ELF-1 (cell line): ENCODE measurements around the gene ORC2.
"Not testable (repeated sequence)": the region's sequence is repeated elsewhere in the genome, so short reads cannot be mapped to it uniquely, and the experiment has no call there.

ENCODE experiments used
- DNase-seq: peaks from one replicate; pipeline ENCODE4 v3.0.0-alpha.2; 2016; ENCODE audit warnings: low read depth, low spot score

ORC2 gene

GRCh38 chr2:200939832-200940231 lies 23.6 kb downstream of the ORC2 start:
- no peak for DNase-seq

- no peak for DNase-seq
Observed at GRCh38 chr2:200930947-200931626, 32.4 kb downstream of the ORC2 start.

- DNase-seq: no peak
Observed at GRCh38 chr2:200929334-200930249, 33.9 kb downstream of the ORC2 start.

- DNase-seq: no peak
Observed at GRCh38 chr2:200922439-200922838, 41.0 kb downstream of the ORC2 start.

GRCh38 chr2:200913654-200914053 lies 49.8 kb downstream of the ORC2 start:
- no peak for DNase-seq

- no peak for DNase-seq
Observed at GRCh38 chr2:200909958-200910357, 53.5 kb downstream of the ORC2 start.

GRCh38 chr2:200905618-200906296 lies 57.7 kb downstream of the ORC2 start:
- DNase-seq: peak; percentile 46

- peak; percentile 86 for DNase-seq
Observed at GRCh38 chr2:200901459-200902072, 61.9 kb downstream of the ORC2 start.

- no peak for DNase-seq
Observed at GRCh38 chr2:200899482-200899881, 64.0 kb downstream of the ORC2 start.

- peak; percentile 99 for DNase-seq
Observed at GRCh38 chr2:200888704-200889625, 74.5 kb downstream of the ORC2 start, which contains the start of the genes NIF3L1 and PPIL3. Gene NIF3L1 (plus strand): TSS chr2:200889371. CDS start chr2:200891944, 2,573 bp downstream. Gene PPIL3 (minus strand): TSS chr2:200889077. CDS start chr2:200887615, 1,462 bp downstream.

- DNase-seq: not testable (repeated sequence)
Observed at GRCh38 chr2:200881715-200882249, 81.7 kb downstream of the ORC2 start.

- no peak for DNase-seq
Observed at GRCh38 chr2:200878289-200878880, 85.1 kb downstream of the ORC2 start.

GRCh38 chr2:200877443-200877842 lies 86.0 kb downstream of the ORC2 start:
- no peak for DNase-seq

GRCh38 chr2:200873560-200873959 lies 89.9 kb downstream of the ORC2 start:
- DNase-seq: no peak

GRCh38 chr2:200871151-200871550 lies 92.3 kb downstream of the ORC2 start:
- no peak for DNase-seq

- DNase-seq: no peak
Observed at GRCh38 chr2:200869014-200869413, 94.4 kb downstream of the ORC2 start.

- DNase-seq: peak; percentile 92
Observed at GRCh38 chr2:200864176-200865034, 99.1 kb downstream of the ORC2 start, which contains the start of gene CLK1. Gene CLK1 (minus strand): TSS chr2:200864658. CDS start chr2:200861862, 2,796 bp downstream.

GRCh38 chr2:200863782-200864175 lies 99.7 kb downstream of the ORC2 start:
- DNase-seq: no peak

GRCh38 chr2:200862532-200863000 lies 100.9 kb downstream of the ORC2 start:
- DNase-seq: peak; percentile 53
